Panc1 (cell line): Measurements from ENCODE around the gene TMEM248. TPM values are rescaled to one million over a fixed set of nuclear protein-coding genes. Genes with fewer than 3 reads are reported as not detected.

ENCODE experiments used
- ATAC-seq: fragments of 200-7000 bp; cut with Tn5 transposase; 2 replicates; pipeline ENCODE4 v1.9.1; 2020; ENCODE audit warnings: mild to moderate bottlenecking, moderate library complexity
- BruUV-seq: library from RNA; stranded (reverse); fragments of 400-500 nt; replicated peaks from 2 replicates; lab custom pipeline; 2021; lab: Mats Ljungman, UMichigan
- CTCF ChIA-PET: fragments of 300-600 bp; sonication (Branson Sonifier 250); formaldehyde crosslinking; loops from one replicate; lab custom pipeline; 2022; ENCODE audit warnings: antibody characterized with exemption; lab: Charles Lee
- POLR2A ChIA-PET: fragments of 300-600 bp; sonication (Branson Sonifier 250); formaldehyde crosslinking; loops from one replicate; lab custom pipeline; 2022; ENCODE audit warnings: antibody characterized with exemption; lab: Charles Lee
- DNase-seq: peaks from one replicate; pipeline ENCODE4 v3.0.0-alpha.2; 2010; ENCODE audit warnings: low read depth, low spot score
- H3K27ac ChIP-seq: 2 replicates; pipeline ENCODE4 v1.5.1; 2011; ENCODE audit warnings: mild to moderate bottlenecking, low read length, inconsistent platforms
- H3K27me3 ChIP-seq: fragments of 200-500 bp; sonication (Bioruptor generic); 2 replicates; pipeline ENCODE4 v1.6.0; 2014; ENCODE audit warnings: low read length, inconsistent platforms; ENCODE audit not compliant: control insufficient read depth, insufficient read depth
- H3K36me3 ChIP-seq: fragments of 200-500 bp; sonication (Bioruptor generic); 2 replicates; pipeline ENCODE4 v1.5.1; 2014; ENCODE audit warnings: inconsistent platforms, mild to moderate bottlenecking, low read length, moderate library complexity; ENCODE audit not compliant: control insufficient read depth, insufficient read depth
- H3K4me1 ChIP-seq: 2 replicates; pipeline ENCODE4 v1.5.1; 2011; ENCODE audit warnings: inconsistent platforms, mild to moderate bottlenecking, low read length, moderate library complexity; ENCODE audit not compliant: control insufficient read depth, insufficient read depth
- H3K4me3 ChIP-seq, 2 experiments: 2 replicates each; pipeline ENCODE4 v1.5.1; 2011 to 2012; ENCODE audit warnings: low read depth in 2 of 2, low read length in 2 of 2, mild to moderate bottlenecking in 2 of 2, inconsistent platforms in 1 of 2, moderate library complexity in 1 of 2
- H3K9me3 ChIP-seq: fragments of 200-500 bp; sonication (Bioruptor generic); 2 replicates; pipeline ENCODE4 v1.5.1; 2014; ENCODE audit warnings: low read depth, mild to moderate bottlenecking, inconsistent platforms, low read length, moderate library complexity; ENCODE audit not compliant: control insufficient read depth, insufficient read depth
- POLR2AphosphoS5 ChIP-seq: IDR thresholded peaks from 2 replicates; pipeline ENCODE4 v1.6.1; 2012; ENCODE audit warnings: mild to moderate bottlenecking, low read depth, low read length, moderate library complexity
- SIN3A ChIP-seq: IDR thresholded peaks from 2 replicates; pipeline ENCODE4 v1.6.1; 2012; ENCODE audit warnings: low read depth, mild to moderate bottlenecking, low read length, moderate library complexity, borderline replicate concordance; ENCODE audit not compliant: insufficient read depth
- TCF7L2 ChIP-seq: IDR thresholded peaks from 2 replicates; pipeline ENCODE4 v1.6.1; 2011; ENCODE audit warnings: mild to moderate bottlenecking, low read depth, low read length, inconsistent platforms
- in situ Hi-C: cut with HindIII; loops from 2 replicates; pipeline ENCODE4 v1.10.0; 2016; ENCODE audit warnings: low sequenced_read_pairs, low pct_unique_long_range_greater_than_20kb
- intact Hi-C: fragments of 100-400 bp; cut with micrococcal nuclease; formaldehyde crosslinking; loops from one replicate; pipeline ENCODE4 v1.10.0; 2022; ENCODE audit not compliant: unreplicated experiment
- total RNA-seq: library from RNA; stranded (reverse); gene quantifications from one replicate; pipeline ENCODE4 v1.2.1, GENCODE V29; 2021; ENCODE audit not compliant: unreplicated experiment
- TF ChIP-seq, protein P1 (sequence below), 2 experiments: IDR thresholded peaks; 2 replicates each; pipeline ENCODE4 v1.6.1; 2011 to 2012; ENCODE audit warnings: low read depth in 2 of 2, control low read depth in 1 of 2, low read length in 1 of 2, mild to moderate bottlenecking in 1 of 2, moderate library complexity in 1 of 2; ENCODE audit not compliant: insufficient read depth in 1 of 2
- TF ChIP-seq, protein P2 (sequence below): fragments of 450-650 bp; IDR thresholded peaks from 2 replicates; pipeline ENCODE4 v1.5.1; 2017; ENCODE audit warnings: mild to moderate bottlenecking

TMEM248 gene
- total RNA-seq, 1 experiment from 2014 or later: 176 TPM

DNA sequence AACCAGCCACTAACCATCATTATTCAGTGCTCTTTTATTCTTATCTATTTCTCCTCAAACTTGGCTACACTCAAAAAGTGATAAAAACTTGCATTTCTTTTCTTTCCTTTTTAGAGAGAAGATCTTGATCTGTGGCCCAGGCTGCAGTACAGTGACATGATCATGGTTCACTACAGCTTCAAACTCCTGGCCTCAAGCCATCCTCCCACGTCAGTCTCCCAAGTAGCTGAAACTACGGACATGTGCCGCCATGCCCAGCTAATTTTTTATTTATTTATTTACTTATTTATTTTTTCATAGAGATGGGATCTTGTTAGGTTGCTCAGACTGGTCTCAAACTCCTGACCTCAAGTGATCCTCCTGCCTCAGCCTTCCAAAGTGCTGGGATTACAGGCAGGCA is 24.6 kb upstream of the TMEM248 start:
- no peak for ATAC-seq
- CTCF ChIA-PET: no interaction called here
- Histone ChIP-seq H3K36me3 (no peaks in the 10 kb centered on the region), H3K4me1 (no peaks in the 10 kb centered on the region), H3K9me3 (no peaks in the 10 kb centered on the region), H3K27me3 (no peaks in the 10 kb centered on the region), H3K4me3 (no peak overlapping the region), H3K27ac (no peak overlapping the region)
- TF ChIP-seq SIN3A (no peak), TCF7L2 (no peak), POLR2AphosphoS5 (no peak)
- TF ChIP-seq, protein P1, sequence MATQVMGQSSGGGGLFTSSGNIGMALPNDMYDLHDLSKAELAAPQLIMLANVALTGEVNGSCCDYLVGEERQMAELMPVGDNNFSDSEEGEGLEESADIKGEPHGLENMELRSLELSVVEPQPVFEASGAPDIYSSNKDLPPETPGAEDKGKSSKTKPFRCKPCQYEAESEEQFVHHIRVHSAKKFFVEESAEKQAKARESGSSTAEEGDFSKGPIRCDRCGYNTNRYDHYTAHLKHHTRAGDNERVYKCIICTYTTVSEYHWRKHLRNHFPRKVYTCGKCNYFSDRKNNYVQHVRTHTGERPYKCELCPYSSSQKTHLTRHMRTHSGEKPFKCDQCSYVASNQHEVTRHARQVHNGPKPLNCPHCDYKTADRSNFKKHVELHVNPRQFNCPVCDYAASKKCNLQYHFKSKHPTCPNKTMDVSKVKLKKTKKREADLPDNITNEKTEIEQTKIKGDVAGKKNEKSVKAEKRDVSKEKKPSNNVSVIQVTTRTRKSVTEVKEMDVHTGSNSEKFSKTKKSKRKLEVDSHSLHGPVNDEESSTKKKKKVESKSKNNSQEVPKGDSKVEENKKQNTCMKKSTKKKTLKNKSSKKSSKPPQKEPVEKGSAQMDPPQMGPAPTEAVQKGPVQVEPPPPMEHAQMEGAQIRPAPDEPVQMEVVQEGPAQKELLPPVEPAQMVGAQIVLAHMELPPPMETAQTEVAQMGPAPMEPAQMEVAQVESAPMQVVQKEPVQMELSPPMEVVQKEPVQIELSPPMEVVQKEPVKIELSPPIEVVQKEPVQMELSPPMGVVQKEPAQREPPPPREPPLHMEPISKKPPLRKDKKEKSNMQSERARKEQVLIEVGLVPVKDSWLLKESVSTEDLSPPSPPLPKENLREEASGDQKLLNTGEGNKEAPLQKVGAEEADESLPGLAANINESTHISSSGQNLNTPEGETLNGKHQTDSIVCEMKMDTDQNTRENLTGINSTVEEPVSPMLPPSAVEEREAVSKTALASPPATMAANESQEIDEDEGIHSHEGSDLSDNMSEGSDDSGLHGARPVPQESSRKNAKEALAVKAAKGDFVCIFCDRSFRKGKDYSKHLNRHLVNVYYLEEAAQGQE (IDR thresholded peaks at IDR 0.05; ENCODE audit: insufficient read depth in 1 of 2, low read depth in 2 of 2, low read length in 1 of 2): no peak
- TF ChIP-seq, protein P2, sequence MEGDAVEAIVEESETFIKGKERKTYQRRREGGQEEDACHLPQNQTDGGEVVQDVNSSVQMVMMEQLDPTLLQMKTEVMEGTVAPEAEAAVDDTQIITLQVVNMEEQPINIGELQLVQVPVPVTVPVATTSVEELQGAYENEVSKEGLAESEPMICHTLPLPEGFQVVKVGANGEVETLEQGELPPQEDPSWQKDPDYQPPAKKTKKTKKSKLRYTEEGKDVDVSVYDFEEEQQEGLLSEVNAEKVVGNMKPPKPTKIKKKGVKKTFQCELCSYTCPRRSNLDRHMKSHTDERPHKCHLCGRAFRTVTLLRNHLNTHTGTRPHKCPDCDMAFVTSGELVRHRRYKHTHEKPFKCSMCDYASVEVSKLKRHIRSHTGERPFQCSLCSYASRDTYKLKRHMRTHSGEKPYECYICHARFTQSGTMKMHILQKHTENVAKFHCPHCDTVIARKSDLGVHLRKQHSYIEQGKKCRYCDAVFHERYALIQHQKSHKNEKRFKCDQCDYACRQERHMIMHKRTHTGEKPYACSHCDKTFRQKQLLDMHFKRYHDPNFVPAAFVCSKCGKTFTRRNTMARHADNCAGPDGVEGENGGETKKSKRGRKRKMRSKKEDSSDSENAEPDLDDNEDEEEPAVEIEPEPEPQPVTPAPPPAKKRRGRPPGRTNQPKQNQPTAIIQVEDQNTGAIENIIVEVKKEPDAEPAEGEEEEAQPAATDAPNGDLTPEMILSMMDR: no peak
- no peak for DNase-seq
- BruUV-seq: no TSS peak
- intact Hi-C loops: no loop called here
- POLR2A ChIA-PET: interaction anchor here (0.6 kb wide), 1 partner anchor 56 kb away, joined by 3 read pairs; no protein-coding TSS in a partner anchor
- in situ Hi-C loops: no loop called here

- POLR2A ChIA-PET: no interaction called here
- no TSS peak for BruUV-seq
- no peak for ATAC-seq
- TF ChIP-seq, protein P1 (IDR thresholded peaks at IDR 0.05; ENCODE audit: insufficient read depth in 1 of 2, low read depth in 2 of 2, low read length in 1 of 2): no peak
- TF ChIP-seq TCF7L2 (no peak), POLR2AphosphoS5 (no peak), SIN3A (no peak)
- TF ChIP-seq, protein P2: no peak
- CTCF ChIA-PET: no interaction called here
- in situ Hi-C loops (no loop called here), intact Hi-C loops (loop anchor here (1.0 kb wide), 1 partner anchor 8 kb away; no protein-coding TSS in a partner anchor)
- H3K9me3 ChIP-seq: no peaks in the 10 kb centered on the region
- no peaks in the 10 kb centered on the region for H3K27me3 ChIP-seq
- no peaks in the 10 kb centered on the region for H3K36me3 ChIP-seq
- H3K4me3 ChIP-seq: no peak overlapping the region
- DNase-seq: no peak
- no peak overlapping the region for H3K27ac ChIP-seq
- no peaks in the 10 kb centered on the region for H3K4me1 ChIP-seq
Measured at GRCh38 chr7:66899552-66900280, 21.3 kb upstream of the TMEM248 start.
